ENCODE data around the gene FCHO1. TPM values are rescaled to one million over a fixed set of nuclear protein-coding genes. Genes with fewer than 3 reads are reported as not detected.

FCHO1 gene
- total and polyA plus RNA-seq, 10 of the 15 experiments (the other 5 are each of a cell fraction or from before 2014, with no cell fraction given), result 0.14 to 45.8 (median 15.8) TPM

DNA sequence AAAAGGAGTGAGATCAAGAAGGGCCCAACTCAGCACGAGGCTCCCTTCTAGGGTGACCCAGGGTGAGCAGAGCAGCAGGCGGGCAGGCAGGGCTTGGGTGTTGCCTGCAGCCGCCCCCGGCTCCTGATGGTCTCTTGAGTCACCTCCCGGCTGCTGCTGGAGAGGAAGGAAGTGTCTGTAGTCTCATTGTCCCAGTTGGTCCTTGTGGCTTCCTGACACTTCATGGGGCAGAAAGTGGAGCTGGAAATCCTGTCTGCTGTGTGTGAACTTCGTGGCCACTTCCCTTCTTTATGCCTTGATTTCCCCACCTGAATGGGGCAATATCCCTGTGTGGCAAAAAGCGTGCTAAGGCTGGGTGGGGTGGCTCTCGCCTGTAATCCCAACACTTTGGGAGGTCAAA, 29.5 kb upstream of the FCHO1 start:
- no peak for TF ChIP-seq ZSCAN29 (IDR thresholded peaks at IDR 0.05)
- no peak for TF ChIP-seq ZNF24 (IDR thresholded peaks at IDR 0.05)
- no peak for TF ChIP-seq TAF1 (IDR thresholded peaks at IDR 0.05; ENCODE audit: borderline replicate concordance, low read depth, low read length)
- no peak for TF ChIP-seq NFXL1 (IDR thresholded peaks at IDR 0.05; ENCODE audit: borderline replicate concordance)
- TF ChIP-seq, protein P1, sequence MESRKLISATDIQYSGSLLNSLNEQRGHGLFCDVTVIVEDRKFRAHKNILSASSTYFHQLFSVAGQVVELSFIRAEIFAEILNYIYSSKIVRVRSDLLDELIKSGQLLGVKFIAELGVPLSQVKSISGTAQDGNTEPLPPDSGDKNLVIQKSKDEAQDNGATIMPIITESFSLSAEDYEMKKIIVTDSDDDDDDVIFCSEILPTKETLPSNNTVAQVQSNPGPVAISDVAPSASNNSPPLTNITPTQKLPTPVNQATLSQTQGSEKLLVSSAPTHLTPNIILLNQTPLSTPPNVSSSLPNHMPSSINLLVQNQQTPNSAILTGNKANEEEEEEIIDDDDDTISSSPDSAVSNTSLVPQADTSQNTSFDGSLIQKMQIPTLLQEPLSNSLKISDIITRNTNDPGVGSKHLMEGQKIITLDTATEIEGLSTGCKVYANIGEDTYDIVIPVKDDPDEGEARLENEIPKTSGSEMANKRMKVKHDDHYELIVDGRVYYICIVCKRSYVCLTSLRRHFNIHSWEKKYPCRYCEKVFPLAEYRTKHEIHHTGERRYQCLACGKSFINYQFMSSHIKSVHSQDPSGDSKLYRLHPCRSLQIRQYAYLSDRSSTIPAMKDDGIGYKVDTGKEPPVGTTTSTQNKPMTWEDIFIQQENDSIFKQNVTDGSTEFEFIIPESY (IDR thresholded peaks at IDR 0.05), result no peak
- TF ChIP-seq EGR1 (IDR thresholded peaks at IDR 0.05; ENCODE audit: borderline replicate concordance in 1 of 2, low read depth in 2 of 2, low read length in 2 of 2), result no peak
- TF ChIP-seq, protein P2, sequence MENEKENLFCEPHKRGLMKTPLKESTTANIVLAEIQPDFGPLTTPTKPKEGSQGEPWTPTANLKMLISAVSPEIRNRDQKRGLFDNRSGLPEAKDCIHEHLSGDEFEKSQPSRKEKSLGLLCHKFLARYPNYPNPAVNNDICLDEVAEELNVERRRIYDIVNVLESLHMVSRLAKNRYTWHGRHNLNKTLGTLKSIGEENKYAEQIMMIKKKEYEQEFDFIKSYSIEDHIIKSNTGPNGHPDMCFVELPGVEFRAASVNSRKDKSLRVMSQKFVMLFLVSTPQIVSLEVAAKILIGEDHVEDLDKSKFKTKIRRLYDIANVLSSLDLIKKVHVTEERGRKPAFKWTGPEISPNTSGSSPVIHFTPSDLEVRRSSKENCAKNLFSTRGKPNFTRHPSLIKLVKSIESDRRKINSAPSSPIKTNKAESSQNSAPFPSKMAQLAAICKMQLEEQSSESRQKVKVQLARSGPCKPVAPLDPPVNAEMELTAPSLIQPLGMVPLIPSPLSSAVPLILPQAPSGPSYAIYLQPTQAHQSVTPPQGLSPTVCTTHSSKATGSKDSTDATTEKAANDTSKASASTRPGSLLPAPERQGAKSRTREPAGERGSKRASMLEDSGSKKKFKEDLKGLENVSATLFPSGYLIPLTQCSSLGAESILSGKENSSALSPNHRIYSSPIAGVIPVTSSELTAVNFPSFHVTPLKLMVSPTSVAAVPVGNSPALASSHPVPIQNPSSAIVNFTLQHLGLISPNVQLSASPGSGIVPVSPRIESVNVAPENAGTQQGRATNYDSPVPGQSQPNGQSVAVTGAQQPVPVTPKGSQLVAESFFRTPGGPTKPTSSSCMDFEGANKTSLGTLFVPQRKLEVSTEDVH (IDR thresholded peaks at IDR 0.05; ENCODE audit: low read depth, partially characterized antibody), result no peak
- no peak for TF ChIP-seq NBN (IDR thresholded peaks at IDR 0.05)
- TF ChIP-seq, protein P3, sequence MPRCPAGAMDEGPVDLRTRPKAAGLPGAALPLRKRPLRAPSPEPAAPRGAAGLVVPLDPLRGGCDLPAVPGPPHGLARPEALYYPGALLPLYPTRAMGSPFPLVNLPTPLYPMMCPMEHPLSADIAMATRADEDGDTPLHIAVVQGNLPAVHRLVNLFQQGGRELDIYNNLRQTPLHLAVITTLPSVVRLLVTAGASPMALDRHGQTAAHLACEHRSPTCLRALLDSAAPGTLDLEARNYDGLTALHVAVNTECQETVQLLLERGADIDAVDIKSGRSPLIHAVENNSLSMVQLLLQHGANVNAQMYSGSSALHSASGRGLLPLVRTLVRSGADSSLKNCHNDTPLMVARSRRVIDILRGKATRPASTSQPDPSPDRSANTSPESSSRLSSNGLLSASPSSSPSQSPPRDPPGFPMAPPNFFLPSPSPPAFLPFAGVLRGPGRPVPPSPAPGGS (IDR thresholded peaks at IDR 0.05; ENCODE audit: borderline replicate concordance, insufficient read depth, low read depth, low read length, poor library complexity, severe bottlenecking), result no peak
- TF ChIP-seq SIX5 (IDR thresholded peaks at IDR 0.05; ENCODE audit: low read depth, low read length, severe bottlenecking), result no peak
- no peak for TF ChIP-seq NR2F1 (conservative IDR thresholded peaks at IDR 0.05)
- no peak for TF ChIP-seq CHD1 (IDR thresholded peaks at IDR 0.05; ENCODE audit: low read depth, low read length)
- no peak for TF ChIP-seq RFX5 (IDR thresholded peaks at IDR 0.05; ENCODE audit: low read depth, low read length)
- no peak for TF ChIP-seq IRF4 (IDR thresholded peaks at IDR 0.05; ENCODE audit: low read depth, low read length)
- TF ChIP-seq, protein P4, sequence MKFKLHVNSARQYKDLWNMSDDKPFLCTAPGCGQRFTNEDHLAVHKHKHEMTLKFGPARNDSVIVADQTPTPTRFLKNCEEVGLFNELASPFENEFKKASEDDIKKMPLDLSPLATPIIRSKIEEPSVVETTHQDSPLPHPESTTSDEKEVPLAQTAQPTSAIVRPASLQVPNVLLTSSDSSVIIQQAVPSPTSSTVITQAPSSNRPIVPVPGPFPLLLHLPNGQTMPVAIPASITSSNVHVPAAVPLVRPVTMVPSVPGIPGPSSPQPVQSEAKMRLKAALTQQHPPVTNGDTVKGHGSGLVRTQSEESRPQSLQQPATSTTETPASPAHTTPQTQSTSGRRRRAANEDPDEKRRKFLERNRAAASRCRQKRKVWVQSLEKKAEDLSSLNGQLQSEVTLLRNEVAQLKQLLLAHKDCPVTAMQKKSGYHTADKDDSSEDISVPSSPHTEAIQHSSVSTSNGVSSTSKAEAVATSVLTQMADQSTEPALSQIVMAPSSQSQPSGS (IDR thresholded peaks at IDR 0.05; ENCODE audit: low read length), result no peak
- no peak for TF ChIP-seq MEF2B (IDR thresholded peaks at IDR 0.05; ENCODE audit: partially characterized antibody, poor library complexity, severe bottlenecking)
- FAIRE-seq, result no peak
- POLR2A ChIA-PET, result interaction anchor here (0.6 to 3.7 kb wide), 2 partner anchors 33 to 311 kb away, joined by 3 to 21 read pairs; no protein-coding TSS in a partner anchor

More for the DNA sequence above, 29.5 kb upstream of the FCHO1 start:
- DNase-seq (ENCODE audit: low read depth, low spot score) (no peak), ATAC-seq (peak; percentile 8; the same call in 2 of the 3 replicates)
- H3K4me3 ChIP-seq, result peak overlapping the region; percentile 32; the same call in 1 of the 2 replicates
- peak overlapping the region; percentile 43; the same call in 1 of the 2 replicates for H3K27ac ChIP-seq (ENCODE audit: control insufficient read depth, insufficient read depth)
- peak overlapping the region; percentile 87 for H3K4me2 ChIP-seq (ENCODE audit: control insufficient read depth, insufficient read depth)
- H4K20me1 ChIP-seq (ENCODE audit: control insufficient read depth, insufficient read depth), result 0 out of 2 replicates have a peak, but pooled peaks cover 2% of the 10 kb centered on the region
- 41% methylated on average over 8 of the region's 8 CpGs for WGBS (ENCODE audit: insufficient coverage, insufficient replicate concordance, low lambda C conversion rate, missing lambda C conversion rate)
- peaks cover 27% of the 10 kb centered on the region for H3K4me1 ChIP-seq (ENCODE audit: control insufficient read depth, insufficient read depth, low read length)
- no peaks in the 10 kb centered on the region for H3K27me3 ChIP-seq (replicated peaks in 1 of 2; ENCODE audit: control insufficient read depth in 2 of 2, insufficient read depth in 2 of 2, low read length in 1 of 2)
- BruUV-seq (replicated peaks), result no TSS peak
- peaks cover 9 to 24% of the 10 kb centered on the region in 2 experiments; a peak in 3 of 4 replicates for H3K36me3 ChIP-seq (ENCODE audit: control insufficient read depth in 2 of 2, insufficient read depth in 2 of 2, low read length in 1 of 2)
- ChIA-PET CTCF (interaction anchor here (0.8 to 4.0 kb wide), 5 partner anchors 9 to 62 kb away, joined by 3 to 22 read pairs (median 5); no protein-coding TSS in a partner anchor), SMC1A (ENCODE audit: uncharacterized antibody, unreplicated experiment) (interaction anchor here (0.6 to 7.6 kb wide), 6 partner anchors 17 to 61 kb away, joined by 3 to 91 read pairs (median 3); partner anchors contain the start of gene FCHO1), RAD21 (ENCODE audit: unreplicated experiment) (interaction anchor here (0.7 to 1.9 kb wide), 3 partner anchors 17 to 44 kb away, joined by 3 to 7 read pairs (median 3); no protein-coding TSS in a partner anchor)
- H3K79me2 ChIP-seq (ENCODE audit: control insufficient read depth, insufficient read depth, low read length), result peaks cover 23% of the 10 kb centered on the region
- peak overlapping the region; percentile 15; the same call in 1 of the 2 replicates for H3K9ac ChIP-seq (ENCODE audit: control insufficient read depth, insufficient read depth, low read length)
- no peak overlapping the region for H2AFZ ChIP-seq (ENCODE audit: control insufficient read depth, low read depth, low read length)
- no peaks in the 10 kb centered on the region for H3K9me3 ChIP-seq (replicated peaks; ENCODE audit: control insufficient read depth, insufficient read depth, low read length)
- intact Hi-C loops (cut with micrococcal nuclease; ENCODE audit: unreplicated experiment), result no loop called here
- in situ Hi-C loops (cut with MboI), result no loop called here

Data from GM12878 (cell line).